ENCODE measurements around the gene PPM1B. TPM values are rescaled to one million over a fixed set of nuclear protein-coding genes. Genes with fewer than 3 reads are reported as not detected.

The PPM1B gene
- total and polyA plus RNA-seq, 9 of the 15 experiments (the other 6 are each of a cell fraction or from before 2014, with no cell fraction given), result 8.9 to 44.0 (median 28.6) TPM

- Histone ChIP-seq H3K36me3 (ENCODE audit: control insufficient read depth, insufficient read depth, low read length) (no peaks in the 10 kb centered on the region), H3K9ac (ENCODE audit: insufficient read depth in 1 of 2, low read depth in 2 of 2, low read length in 2 of 2) (no peak overlapping the region), H3K27me3 (ENCODE audit: control insufficient read depth in 2 of 2, insufficient read depth in 2 of 2, low read length in 2 of 2) (peaks cover 0 to 3% of the 10 kb centered on the region in 2 experiments; a peak in 1 of 5 replicates), H3K4me2 (ENCODE audit: insufficient read depth, low read length) (no peak overlapping the region), H2AFZ (ENCODE audit: low read depth, low read length) (no peak overlapping the region), H3K4me1 (replicated peaks in 1 of 2; ENCODE audit: control insufficient read depth in 2 of 2, insufficient read depth in 2 of 2, low read length in 2 of 2) (no peaks in the 10 kb centered on the region; a peak in 2 of 5 replicates), H3K9me3 (replicated peaks; ENCODE audit: control insufficient read depth, insufficient read depth, low read depth, low read length) (no peaks in the 10 kb centered on the region), H3K4me3 (no peak overlapping the region), H3K9me1 (ENCODE audit: control insufficient read depth, insufficient read depth, low read length) (no peaks in the 10 kb centered on the region), H3K79me2 (ENCODE audit: control insufficient read depth, insufficient read depth, low read length) (no peaks in the 10 kb centered on the region), H4K20me1 (replicated peaks; ENCODE audit: control insufficient read depth, insufficient read depth, low read length) (no peaks in the 10 kb centered on the region), H3K27ac (ENCODE audit: extremely low read depth, low read depth, low read length) (no peak overlapping the region)
- WGBS (ENCODE audit: insufficient coverage, low coverage, missing lambda C conversion rate), result 43% methylated on average over 2 of the region's 2 CpGs
- no TSS peak for BruUV-seq (replicated peaks)
- CTCF ChIA-PET (ENCODE audit: low intra/inter-chr PET ratio), result interaction anchor here (1.8 kb wide), 1 partner anchor 49 kb away, joined by 4 read pairs; no protein-coding TSS in a partner anchor
- TF ChIP-seq ZNF449 (CRISPR knock-in tag; IDR thresholded peaks at IDR 0.05), result no peak
- TF ChIP-seq ZNF780A (CRISPR knock-in tag; IDR thresholded peaks at IDR 0.05), result no peak
- TF ChIP-seq HMBOX1 (IDR thresholded peaks at IDR 0.05), result no peak
- DNase-seq (ENCODE audit: extremely low read depth in 1 of 4, low spot score in 3 of 4) (no peak), FAIRE-seq (no peak), ATAC-seq (no peak)
- in situ Hi-C loops (cut with MboI), result no loop called here
- POLR2A ChIA-PET, result interaction anchor here (1.1 kb wide), 1 partner anchor 57 kb away, joined by 4 read pairs; no protein-coding TSS in a partner anchor
- intact Hi-C loops (cut with micrococcal nuclease), result loop anchor here (5.0 to 10.0 kb wide), 3 partner anchors 49 to 714 kb away; no protein-coding TSS in a partner anchor
Observed at GRCh38 chr2:44242904-44243303, 74.2 kb downstream of the PPM1B start.

All from K562 (cell line).